Ishikawa (cell line): ENCODE measurements around the gene BTBD9.

Experiments used
- CEBPB ChIP-seq: IDR thresholded peaks from 2 replicates; pipeline ENCODE4 v1.6.1; 2012
- CREB1 ChIP-seq: IDR thresholded peaks from 2 replicates; pipeline ENCODE4 v1.6.1; 2012; ENCODE audit warnings: low read depth
- EGR1 ChIP-seq: IDR thresholded peaks from 2 replicates; pipeline ENCODE4 v1.6.1; 2012
- EP300 ChIP-seq: IDR thresholded peaks from 2 replicates; pipeline ENCODE4 v1.6.1; 2012; ENCODE audit warnings: borderline replicate concordance
- FOXM1 ChIP-seq: IDR thresholded peaks from 2 replicates; pipeline ENCODE4 v1.6.1; 2012; ENCODE audit warnings: low read depth, borderline replicate concordance
- MAX ChIP-seq: IDR thresholded peaks from 2 replicates; pipeline ENCODE4 v1.6.1; 2012
- NFIC ChIP-seq: IDR thresholded peaks from 2 replicates; pipeline ENCODE4 v1.6.1; 2012
- RAD21 ChIP-seq: IDR thresholded peaks from 2 replicates; pipeline ENCODE4 v1.6.1; 2012; ENCODE audit warnings: low read depth
- REST ChIP-seq: IDR thresholded peaks from 2 replicates; pipeline ENCODE4 v1.6.1; 2012; ENCODE audit warnings: low read depth, mild to moderate bottlenecking
- TAF1 ChIP-seq: IDR thresholded peaks from 2 replicates; pipeline ENCODE4 v1.6.1; 2012; ENCODE audit warnings: low read depth, mild to moderate bottlenecking
- TCF12 ChIP-seq: IDR thresholded peaks from 2 replicates; pipeline ENCODE4 v1.6.1; 2012; ENCODE audit warnings: low read depth
- TEAD4 ChIP-seq: IDR thresholded peaks from 2 replicates; pipeline ENCODE4 v1.6.1; 2012
- USF1 ChIP-seq: IDR thresholded peaks from 2 replicates; pipeline ENCODE4 v1.6.1; 2012
- YY1 ChIP-seq: IDR thresholded peaks from 2 replicates; pipeline ENCODE4 v1.6.1; 2012; ENCODE audit warnings: low read depth
- ZBTB7A ChIP-seq: IDR thresholded peaks from 2 replicates; pipeline ENCODE4 v1.6.1; 2012; ENCODE audit warnings: low read depth

The BTBD9 gene

DNA sequence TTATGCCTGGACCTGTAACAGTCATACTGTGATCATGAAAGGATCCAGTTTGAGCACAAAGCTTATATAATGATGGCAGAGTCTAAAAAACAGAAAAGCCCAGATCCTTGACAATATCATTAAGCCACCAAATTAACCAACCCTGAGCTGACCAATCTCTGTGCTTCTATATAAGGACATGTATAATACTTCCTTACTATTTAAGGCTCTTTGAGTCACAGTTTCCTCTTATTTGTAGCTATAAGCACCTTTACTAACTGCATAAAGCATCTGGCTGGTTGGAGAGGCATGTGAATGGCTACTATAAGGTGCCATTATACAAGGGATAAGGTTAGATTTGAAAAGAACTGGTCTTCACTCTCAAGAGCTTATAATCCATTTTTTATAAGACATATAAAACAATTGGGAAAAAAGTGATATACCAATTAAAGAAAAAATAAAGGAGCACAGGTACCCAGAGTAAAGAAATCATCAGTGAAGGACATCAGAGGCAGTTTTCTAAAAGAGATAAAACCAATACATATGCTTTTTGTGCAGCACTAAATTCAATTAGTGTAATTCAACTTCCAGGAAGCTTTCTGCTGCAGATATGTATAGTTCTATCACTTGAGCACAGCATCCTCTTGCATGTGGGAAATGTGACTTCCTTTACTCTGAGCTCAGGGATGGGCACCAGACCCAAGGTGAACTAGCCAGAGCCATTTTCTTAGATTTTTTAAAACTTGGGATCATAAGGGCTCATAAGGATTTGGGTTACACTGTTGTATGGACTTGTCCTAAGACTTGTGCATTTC is 121.0 kb downstream of the BTBD9 start:
- no peak for TF ChIP-seq CEBPB
- no peak for TF ChIP-seq EP300
- no peak for TF ChIP-seq MAX
- no peak for TF ChIP-seq TAF1
- no peak for TF ChIP-seq ZBTB7A
- no peak for TF ChIP-seq TCF12
- no peak for TF ChIP-seq RAD21
- no peak for TF ChIP-seq CREB1
- TF ChIP-seq FOXM1 = no peak
- TF ChIP-seq NFIC = no peak
- no peak for TF ChIP-seq YY1
- no peak for TF ChIP-seq EGR1
- no peak for TF ChIP-seq REST
- no peak for TF ChIP-seq USF1
- no peak for TF ChIP-seq TEAD4

DNA sequence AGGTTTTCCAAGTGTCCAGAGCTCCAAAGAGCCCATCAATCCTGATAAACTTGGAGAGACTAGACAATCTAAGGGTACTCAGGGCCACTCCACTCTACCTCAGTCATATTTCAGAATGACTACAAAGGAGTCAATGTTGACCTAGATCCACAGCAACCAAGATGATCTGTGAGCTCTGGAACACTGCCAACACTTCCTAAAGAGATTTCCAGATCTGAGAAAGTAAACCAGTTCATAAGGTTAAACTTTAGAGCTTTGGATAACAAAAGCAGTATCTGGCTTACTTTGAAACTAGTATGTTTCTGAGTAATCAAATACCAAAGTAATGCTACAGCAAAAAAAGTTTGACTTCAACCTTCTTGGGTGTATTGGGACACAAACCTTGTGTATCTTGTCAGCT is 122.7 kb downstream of the BTBD9 start:
- no peak for TF ChIP-seq EP300
- no peak for TF ChIP-seq MAX
- TF ChIP-seq EGR1 = no peak
- TF ChIP-seq NFIC = no peak
- no peak for TF ChIP-seq FOXM1
- TF ChIP-seq YY1 = no peak
- no peak for TF ChIP-seq ZBTB7A
- no peak for TF ChIP-seq CEBPB
- no peak for TF ChIP-seq REST
- no peak for TF ChIP-seq RAD21
- no peak for TF ChIP-seq USF1
- no peak for TF ChIP-seq TCF12
- TF ChIP-seq TAF1 = no peak
- no peak for TF ChIP-seq CREB1
- no peak for TF ChIP-seq TEAD4

DNA sequence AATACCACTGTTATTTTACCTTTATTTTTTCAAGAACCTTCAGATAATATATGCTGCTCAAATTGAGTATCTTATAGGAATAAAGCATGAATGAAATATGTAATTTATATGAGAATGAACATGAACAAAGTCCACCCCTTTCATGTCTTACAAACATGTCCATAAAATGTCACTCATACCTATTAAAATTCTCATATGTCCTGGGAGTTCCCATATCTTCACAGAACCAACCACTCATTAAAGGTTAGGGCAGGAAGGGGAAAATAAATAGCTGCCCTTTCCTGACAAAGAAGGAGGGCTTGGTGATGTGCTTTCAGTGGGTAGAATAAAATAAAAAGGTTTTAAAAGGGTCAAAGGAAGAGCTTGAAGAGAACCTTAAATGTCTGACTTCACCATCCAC is 125.3 kb downstream of the BTBD9 start:
- TF ChIP-seq EP300 (no peak), USF1 (no peak), REST (no peak)

GRCh38 chr6:38512211-38512610 is 127.5 kb downstream of the BTBD9 start:
- no peak for TF ChIP-seq ZBTB7A
- no peak for TF ChIP-seq TEAD4
- TF ChIP-seq CEBPB = no peak
- no peak for TF ChIP-seq REST
- no peak for TF ChIP-seq EP300
- no peak for TF ChIP-seq TAF1
- no peak for TF ChIP-seq CREB1
- no peak for TF ChIP-seq TCF12
- no peak for TF ChIP-seq USF1
- TF ChIP-seq MAX = no peak
- no peak for TF ChIP-seq EGR1
- no peak for TF ChIP-seq NFIC
- no peak for TF ChIP-seq FOXM1
